Stimulated activated CD8-positive, alpha-beta memory T cell treated with anti-CD3 and anti-CD28 coated beads, Interleukin-4, amount 100 ng/mL, for 4 hours (primary cell): ENCODE measurements around the gene FKBP15.
"Not testable (repeated sequence)": the region's sequence is repeated elsewhere in the genome, so short reads cannot be mapped to it uniquely, and the experiment has no call there.

ENCODE experiments used
- DNase-seq, 2 donors: peaks; one replicate each; pipeline ENCODE4 v3.0.0-alpha.2; 2020; ENCODE audit warnings: low read depth in 2 of 2, low spot score in 1 of 2

Gene FKBP15

DNA sequence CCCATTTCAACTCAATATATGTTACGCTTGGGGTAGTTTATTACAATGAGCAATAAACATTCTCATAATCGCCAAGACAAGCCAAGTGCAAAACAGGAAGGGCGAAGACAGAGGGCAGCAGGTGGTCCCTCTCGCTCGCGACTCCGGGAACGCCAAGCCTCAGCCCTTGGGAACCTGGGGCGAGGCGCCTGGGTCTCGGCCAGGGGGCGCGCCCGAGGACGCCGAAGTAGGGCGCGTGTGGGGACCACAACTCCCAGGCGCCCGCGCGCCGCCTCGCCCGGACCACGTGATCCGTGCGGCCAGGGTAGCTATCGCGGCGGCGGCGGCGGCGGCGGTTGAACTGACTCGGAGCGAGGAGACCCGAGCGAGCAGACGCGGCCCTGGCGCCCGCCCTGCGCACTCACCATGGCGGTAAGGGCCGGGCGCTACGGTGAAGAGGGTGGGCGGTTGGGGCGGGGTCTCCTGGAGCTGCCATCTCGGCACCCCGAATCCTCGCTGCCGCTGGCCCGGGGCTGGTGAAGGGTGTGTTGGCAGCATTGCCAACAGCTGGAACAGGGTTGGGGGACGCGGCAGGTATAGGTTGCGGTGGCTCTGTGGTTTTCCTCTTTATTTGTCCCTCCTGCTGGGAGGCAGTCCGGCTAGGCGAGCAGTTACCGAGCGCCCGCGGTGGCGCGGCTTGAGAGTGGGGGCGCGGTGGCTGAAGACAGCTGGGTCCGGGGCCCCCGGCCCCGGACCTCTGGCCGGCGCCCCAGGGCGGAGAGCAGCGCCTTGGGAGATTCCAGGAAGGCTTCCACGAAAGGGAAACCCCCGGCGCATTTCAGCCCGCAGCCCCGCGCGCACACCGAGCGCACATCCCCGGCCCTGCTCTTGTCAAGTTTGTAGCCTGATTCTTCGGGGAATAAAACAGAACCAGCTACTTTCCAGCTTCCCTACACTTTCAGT, 70.1 kb downstream of the FKBP15 start, which contains the start of gene SLC31A2:
SLC31A2 (plus strand) TSS at position 338 of the 942 bp plus-strand sequence; CDS start at position 406, 68 bp downstream.
- DNase-seq, result peak; percentile 54 to 73

GRCh38 chr9:113149561-113149960, 71.5 kb downstream of the FKBP15 start:
- not testable (repeated sequence) for DNase-seq

- no peak for DNase-seq
These were observed 72.1 kb downstream of the FKBP15 start for GRCh38 chr9:113148781-113149510.

DNA sequence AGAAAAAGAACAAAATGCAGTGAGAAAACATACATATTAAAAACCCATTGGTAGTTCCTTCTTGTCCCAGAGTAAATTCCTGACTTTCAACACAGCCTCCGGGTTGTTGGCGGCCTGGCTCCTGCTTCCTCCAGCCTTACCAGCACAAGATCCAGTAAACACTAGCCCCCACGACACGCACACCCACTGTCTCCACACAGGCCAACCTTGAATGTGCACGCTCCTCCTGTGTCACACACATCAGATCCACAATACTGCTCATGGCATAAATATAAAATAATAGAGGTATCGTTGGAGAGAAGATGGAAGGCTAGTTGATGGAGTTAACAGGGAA, 72.7 kb downstream of the FKBP15 start:
- DNase-seq, result no peak

DNA sequence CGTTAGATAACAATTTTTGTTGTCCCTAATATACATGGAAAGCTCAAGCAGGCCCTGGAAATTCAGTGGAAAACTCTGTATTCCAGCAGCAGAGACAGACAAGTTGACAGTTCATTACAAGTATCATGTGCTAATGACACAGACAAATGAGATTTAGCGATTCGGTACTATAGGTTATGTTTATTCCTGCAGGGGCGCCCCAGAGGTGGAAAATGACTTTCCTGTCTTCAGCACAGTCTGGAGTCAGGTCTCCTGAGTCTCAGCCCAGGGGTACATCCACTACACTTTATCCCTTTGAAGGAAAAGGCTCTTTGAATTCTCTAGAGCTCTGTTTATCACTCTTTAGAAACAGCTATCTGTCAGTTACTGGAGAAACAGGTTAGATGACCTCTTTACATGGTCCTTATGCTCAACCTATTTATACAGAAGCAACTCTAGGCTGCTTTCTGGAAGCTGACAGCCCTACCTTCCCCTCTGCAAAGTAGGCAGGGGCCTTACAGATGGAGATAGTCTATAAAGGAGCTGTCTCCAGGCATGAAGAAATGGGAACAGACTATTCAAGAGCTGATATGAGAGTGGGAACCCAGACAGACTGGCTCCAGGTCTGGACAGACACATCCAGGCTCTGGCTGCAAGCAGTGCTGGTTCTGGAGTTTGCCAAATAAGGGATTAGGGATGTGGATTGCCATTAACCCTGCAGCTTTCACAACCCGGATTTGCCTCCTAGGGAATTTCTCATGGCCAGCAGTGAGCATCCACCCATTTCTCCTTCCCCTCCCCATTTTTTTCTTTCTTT, 77.4 kb downstream of the FKBP15 start:
- DNase-seq, result no peak

DNA sequence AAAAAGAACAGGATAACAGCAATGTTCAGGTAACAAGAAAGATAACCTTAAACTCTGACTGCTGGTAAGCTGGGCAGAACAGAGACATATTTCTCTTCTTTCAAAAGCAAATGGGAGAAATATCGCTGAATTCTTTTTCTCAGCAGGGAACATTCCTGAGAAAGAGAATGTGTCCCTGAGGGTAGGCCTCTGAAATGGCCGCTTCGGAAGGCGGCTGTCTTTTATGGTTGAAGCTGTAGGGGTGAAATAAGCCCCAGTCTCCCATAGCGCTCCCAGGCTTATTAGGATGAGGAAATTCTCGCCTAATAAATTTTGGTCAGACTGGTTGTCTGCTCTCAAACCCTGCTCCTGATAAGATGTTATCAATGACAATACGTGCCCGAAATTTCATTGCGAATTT, 80.2 kb downstream of the FKBP15 start:
- not testable (repeated sequence) for DNase-seq

- no peak for DNase-seq
These were observed 81.1 kb downstream of the FKBP15 start for GRCh38 chr9:113139953-113140352.

- no peak for DNase-seq
These were observed 81.8 kb downstream of the FKBP15 start for GRCh38 chr9:113139225-113139829.

DNA sequence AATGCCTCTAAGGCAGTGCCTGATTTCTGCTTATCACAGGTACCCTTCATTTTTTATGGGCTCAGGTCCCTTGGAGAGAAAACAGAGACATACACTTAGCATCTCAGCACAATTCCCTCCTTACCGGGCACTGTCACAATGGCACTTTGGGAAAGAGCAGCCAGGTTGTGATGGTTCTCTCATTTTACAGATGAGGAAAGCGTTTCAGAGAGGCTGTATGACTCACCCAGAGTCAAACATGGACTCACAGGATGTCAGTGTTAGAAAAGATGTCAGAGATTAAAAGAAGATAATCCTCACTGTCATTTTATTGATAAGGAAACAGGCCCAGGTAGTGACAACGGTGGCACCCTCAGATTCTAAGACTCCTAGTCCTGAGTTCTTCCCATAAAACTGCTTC, 82.3 kb downstream of the FKBP15 start:
- DNase-seq, result no peak

DNA sequence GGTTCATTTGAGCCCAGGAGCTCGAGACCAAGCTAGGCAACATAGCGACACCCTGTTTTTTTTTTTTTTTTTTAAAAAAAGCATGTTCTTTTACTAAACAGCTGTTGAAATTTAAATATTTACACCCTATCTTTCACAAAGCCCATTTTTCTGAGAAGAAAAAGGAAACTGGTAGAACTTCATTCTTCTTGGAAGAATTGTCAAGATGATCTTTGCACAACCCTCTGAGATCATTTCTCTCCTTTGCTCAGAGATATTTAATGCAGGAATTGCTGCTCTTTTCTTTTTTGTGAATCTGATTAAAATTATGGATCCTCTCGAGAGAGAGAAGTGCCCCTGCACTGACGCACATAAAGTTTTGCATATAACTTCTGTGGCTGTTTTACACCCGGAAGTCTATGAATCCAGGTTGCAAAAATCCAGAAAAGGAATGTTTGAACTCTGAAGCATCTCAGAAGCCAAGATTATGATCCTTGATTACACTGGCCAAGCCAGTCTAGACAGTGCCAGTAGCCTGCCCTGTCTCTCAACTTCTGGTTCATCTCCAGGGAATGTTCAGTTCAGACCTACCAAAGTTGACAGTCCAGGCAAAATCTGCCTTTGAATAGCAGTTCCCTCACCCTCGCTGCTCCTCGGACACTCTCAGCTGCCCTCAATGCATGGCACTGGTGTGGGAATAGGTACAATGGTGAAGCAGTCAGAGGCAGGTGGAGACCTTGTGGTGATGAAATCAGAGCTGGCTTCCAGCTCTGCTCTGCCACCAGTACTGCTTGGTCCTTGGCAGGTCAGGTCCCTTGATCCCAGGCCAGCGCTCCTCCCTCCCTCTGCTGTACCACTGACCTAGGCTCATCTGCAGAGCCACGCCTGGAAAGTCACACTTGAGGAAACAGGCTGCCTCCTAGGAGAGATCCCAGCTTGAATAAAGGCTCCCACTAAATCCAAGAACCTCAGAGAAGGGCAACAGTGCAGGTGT, 83.6 kb downstream of the FKBP15 start:
- DNase-seq, result no peak

GRCh38 chr9:113131689-113132151, 89.4 kb downstream of the FKBP15 start:
- no peak for DNase-seq

GRCh38 chr9:113129884-113130283, 91.2 kb downstream of the FKBP15 start:
- no peak for DNase-seq

GRCh38 chr9:113129466-113129865, 91.6 kb downstream of the FKBP15 start:
- no peak for DNase-seq

DNA sequence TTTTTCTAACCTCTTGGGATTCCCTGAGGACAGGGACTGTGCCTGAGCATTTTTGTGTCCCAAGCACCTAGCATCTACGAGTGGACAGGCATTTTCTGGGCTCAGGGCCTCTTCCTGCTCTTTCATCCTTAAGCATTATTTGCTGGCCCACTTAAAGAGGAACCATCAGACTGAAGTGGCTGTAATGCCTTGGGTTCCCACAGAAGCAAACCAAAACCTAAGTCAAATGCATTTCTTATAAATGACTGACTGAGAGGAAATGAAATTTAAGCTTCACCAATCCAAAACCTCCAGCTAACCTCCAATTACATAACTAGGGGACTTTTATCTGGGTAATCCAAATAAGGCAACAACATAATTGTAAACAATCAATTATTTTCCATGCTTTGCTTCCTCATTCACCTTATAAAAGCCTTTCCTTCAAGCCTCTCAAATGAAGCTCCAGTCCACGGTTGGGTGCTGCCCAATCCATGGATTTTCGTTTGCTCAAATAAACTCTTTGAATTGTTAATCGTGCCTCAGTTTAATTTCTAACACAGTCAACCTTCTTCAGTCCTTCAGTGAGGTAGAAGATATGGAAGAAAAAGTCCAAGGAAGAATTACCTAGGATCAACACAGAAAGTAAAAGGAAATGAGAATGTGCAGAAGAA, 95.6 kb downstream of the FKBP15 start:
- DNase-seq, result no peak

DNA sequence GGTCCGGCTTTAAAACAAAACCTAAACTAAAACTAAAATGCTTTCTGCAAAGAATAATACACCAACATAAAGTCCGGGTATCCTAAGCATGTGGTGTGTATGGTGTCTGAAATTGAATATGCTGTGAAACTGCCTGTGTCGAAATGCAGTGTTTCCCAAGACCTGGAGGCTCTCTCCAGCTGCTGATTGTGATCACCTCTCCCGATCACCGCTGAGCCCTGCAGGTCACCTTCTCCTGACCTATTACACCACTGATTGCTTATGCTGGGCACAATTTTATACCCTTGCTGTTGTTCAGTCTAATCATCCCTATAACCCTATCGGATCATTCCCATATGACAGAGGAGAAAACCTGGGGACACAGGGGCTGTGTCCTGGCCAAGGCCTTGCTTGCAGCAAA, 102.2 kb downstream of the FKBP15 start:
- DNase-seq, result not testable (repeated sequence)
